Measurements from ENCODE around the gene ETV7.

DNA sequence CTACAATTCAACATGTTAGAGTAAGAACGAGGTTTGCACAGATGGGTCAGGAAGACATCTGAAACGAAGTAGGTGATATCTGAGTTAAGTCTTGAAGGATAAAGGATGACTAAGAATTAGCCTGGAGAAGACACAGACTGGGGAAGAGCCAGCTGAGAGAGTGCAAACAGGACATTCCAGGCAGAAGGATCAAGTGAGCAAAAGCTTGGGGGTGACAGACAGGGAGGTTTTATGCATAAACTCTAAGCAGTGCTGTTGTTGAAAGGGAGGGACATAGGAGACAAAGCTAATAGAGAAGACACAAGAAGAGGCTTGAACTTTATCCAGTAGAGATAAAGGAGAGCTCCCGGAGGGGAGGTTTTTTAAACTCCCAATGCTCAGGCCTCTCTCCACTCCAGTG lies 15.0 kb upstream of the ETV7 start:
- no peak for TF ChIP-seq POLR2A (IDR thresholded peaks at IDR 0.05; ENCODE audit: low read depth, low read length)
- no peak for TF ChIP-seq POLR2AphosphoS5 (IDR thresholded peaks at IDR 0.05; ENCODE audit: low read depth, low read length)
